AG08396 (cell line): ENCODE measurements around the gene ZNF579.
A peak's percentile ranks its signal among the peaks of the same experiment; 100 is the strongest.
"Not testable (repeated sequence)": the region's sequence is repeated elsewhere in the genome, so short reads cannot be mapped to it uniquely, and the experiment has no call there.

Experiments
- DNase-seq: peaks from one replicate; pipeline ENCODE4 v3.0.0; 2012; ENCODE audit warnings: low spot score, mixed read lengths

Gene ZNF579

DNA sequence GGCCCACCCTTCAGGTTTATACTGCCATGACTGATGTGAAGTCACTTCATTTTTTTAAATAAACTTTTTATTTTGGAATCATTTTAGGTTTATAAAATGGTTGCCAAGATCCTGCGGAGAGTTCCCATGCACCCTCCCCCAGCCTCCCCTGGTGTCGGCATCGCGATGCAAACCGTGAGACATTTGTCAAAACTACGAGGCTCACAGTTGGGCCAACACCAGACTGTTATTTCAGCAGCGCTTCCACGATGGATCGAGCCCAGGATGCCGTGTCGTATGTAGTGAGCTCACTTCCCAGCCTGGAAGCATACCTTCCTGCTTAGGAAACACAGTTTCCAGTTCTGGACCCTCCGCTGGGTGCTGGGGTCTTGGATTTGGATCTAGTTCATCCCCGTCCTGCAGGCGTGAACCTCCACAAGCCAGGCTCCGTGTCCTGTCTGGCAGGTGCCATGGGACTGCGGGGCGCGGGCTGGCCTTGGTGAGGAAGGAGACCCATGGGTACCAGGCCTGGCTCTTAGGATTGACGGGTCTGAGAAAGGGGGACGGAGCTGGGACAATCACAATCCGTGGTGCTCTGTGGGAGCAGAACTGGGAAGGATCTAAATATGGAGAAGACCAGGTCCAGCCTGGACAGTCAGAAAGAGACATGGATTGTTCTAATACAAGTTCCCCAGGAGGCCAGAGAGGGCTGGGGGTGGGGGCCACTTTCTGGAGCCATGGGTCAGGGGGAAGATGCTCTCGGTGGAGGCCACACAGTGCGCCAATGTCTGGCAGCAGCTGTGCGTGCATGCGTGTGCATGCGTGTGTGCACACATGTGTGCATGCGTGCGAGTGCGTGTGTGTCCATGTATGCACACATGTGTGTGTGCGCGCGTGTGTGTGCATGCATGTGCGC is 41.3 kb downstream of the ZNF579 start:
- peak; percentile 56 for DNase-seq

DNA sequence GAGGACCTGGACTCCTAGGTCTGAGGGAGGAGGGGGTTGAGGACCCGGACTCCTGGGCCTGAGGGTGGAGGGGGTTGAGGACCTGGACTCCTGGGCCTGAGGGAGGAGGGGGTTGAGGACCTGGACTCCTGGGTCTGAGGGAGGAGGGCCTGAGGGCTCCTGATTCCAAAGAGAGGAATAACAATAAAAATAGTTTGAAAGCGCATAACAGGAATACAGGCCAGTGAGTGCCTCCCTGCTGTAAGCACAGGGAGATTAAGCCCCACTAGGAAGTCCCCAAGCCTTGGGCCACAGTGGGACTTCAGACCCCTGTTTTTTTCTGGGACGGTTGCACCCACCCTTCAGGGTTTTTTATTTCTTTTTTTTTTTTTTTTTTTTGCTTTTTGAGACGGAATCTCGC is 42.5 kb downstream of the ZNF579 start:
- DNase-seq, result no peak

DNA sequence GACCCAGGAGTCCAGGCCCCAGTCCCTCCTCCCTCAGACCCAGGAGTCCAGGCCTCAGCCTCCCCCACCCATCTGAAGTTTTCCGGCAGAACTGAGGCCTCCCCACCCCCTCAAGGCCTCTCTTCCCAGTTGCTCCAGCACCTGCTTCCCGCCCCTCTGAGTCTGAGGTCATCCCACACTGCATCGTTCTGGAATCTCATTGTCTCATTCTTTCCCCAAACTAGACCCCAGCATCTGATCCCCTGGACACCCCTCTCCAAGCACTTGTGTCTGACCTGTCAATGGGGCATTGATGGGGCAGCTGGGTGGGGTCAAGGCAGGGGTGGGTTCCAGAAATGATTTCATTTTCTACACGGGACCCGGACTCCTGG is 42.9 kb downstream of the ZNF579 start:
- DNase-seq, result peak; percentile 56

DNA sequence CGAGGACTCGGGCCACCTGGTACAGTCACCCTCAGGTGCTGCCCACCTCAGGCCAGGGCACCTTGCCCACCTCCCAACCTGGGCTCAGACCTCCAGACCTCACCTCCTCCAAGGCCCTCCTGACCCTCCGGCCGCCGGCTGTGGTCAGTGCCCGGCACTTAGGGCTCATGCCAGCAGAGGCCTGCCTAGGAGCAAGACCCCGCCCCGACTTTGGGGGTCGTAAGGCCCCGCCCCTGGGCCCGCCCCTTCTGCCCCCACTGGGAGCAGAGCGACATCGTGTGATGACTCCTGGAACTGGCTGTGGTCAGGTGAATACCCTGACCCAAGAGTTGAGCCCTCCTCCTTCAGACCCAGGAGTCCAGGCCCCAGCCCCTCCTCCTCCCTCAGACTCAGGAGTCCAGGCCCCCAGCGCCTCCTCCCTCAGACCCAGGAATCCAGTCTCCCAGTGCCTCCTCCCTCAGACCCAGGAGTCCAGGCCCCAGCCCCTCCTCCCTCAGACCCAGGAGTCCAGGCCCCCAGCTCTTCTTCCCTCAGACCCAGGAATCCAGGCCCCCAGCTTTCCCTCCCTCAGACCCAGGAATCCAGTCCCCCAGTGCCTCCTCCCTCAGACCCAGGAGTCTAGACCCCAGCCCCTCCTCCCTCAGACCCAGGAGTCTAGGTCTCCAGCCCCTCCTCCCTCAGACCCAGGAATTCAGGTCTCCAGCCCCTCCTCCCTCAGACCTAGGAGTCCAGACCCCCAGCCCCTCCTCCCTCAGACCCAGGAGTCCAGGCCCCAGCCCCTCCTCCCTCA is 43.5 kb downstream of the ZNF579 start, which contains the start of gene SBK2:
SBK2 (minus strand) TSS at position 183 of the 790 bp plus-strand sequence. CDS start 839 bp downstream, outside the sequence.
- no peak for DNase-seq

DNA sequence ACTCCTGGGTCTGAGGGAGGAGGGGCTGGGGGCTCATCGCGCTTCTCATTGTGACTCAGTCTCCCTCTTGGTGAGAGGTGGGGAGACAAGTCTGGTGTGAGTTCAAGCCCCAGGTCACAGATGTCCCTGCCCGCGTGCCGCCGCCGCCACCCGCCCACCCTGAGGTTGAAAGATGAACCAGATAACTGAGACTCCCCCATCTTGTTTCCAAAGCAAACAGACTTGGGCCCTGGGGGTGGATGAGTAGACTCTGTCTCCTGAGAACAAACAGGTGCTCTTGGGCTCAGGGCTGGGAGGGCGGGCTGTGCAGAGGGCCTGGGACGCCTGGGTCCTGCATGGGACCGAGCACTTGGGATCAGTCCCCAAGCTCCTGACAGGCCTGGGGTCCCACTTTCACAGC is 44.3 kb downstream of the ZNF579 start:
- no peak for DNase-seq

DNA sequence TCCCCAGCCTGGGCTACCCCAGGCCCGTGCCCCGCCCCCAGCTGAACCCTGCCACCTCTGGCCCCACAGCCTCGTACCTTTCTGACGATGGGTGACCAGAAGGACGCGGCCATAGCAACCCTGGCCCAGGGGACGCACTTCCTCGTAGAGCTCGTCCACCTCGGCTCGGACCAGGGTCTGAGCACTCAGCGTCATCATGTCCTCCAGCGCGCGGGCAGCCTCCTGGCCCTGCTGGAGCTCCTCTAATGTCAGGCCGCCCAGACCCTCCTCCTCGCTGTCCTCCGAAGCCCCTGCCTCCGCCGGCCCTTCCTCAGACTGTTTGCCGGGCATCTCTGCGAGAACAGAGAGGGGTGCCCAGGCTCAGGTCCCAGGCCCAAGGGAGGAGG is 44.7 kb downstream of the ZNF579 start:
- no peak for DNase-seq

DNA sequence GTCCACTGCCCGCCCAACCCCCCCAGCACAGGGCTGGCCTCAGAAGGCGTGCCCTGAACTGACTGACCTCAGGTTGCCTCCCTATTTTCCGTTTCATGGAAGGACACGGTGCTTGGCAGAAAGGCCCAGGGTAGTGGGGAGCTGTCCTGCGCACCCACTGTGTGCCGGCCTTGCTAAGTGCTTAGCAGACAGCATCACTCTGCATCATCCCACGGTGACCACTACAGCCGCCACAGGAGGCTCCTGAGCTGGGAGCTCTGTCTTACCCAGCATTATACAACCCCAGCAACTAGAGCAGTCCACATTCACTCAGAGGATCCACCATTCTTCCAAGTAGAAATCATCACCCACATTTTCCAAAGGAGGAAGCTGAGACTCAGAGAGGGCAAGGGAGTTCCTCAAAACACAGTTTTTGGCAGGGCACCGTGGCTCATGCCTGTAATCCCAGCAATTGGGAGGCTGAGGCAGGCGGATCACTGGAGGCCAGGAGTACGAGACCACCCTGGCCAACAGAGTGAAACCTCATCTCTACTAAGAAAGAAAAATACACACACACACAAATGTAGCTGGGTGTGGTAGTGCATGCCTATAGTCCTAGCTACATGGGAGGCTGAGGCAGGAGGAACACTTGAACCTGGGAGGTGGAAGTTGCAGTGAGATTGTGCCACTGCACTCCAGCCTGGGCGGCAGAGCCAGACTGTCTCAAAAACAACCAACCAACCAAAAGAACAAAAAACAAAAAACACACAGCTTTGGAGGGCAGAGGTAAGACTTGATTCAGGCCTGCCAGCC is 45.3 kb downstream of the ZNF579 start:
- DNase-seq, result no peak

DNA sequence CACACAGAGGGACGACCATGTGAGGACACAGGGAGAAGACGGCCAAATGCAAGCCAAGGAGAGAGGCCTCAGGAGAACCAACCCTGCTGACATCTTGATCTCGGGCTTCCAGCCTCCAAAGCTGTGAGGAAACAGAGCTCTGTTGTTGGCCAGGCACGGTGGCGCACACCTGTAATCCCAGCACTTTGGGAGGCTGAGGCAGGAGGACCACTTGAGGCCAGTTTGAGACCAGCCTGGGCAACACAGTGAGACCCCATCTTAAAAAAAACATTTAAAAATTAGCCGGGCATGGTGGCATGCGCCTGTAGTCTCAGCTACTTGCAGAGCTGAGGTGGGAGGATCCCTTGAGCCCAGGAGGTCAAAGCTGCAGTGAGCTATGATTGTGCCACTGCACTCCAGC is 46.4 kb downstream of the ZNF579 start:
- not testable (repeated sequence) for DNase-seq

DNA sequence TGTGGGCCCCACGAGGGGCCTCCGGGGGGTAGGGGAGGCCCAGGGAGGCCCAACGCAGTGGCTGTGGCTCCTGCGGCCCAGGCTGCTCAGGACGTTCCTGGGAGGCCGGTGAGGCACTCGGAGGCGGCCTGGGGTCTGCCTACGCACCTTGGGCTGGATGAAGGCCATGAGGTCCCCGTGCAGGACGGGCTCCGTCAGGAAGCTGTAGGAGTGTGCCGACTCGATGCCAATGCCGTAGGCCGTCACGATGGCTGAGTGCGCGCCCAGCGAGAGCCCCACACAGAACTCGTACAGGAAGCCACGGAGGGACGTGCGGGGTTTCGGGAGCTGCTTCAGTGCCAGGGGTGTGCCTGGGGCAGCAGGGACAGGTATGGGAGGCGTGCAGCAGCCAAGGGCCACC is 49.7 kb downstream of the ZNF579 start:
- no peak for DNase-seq

DNA sequence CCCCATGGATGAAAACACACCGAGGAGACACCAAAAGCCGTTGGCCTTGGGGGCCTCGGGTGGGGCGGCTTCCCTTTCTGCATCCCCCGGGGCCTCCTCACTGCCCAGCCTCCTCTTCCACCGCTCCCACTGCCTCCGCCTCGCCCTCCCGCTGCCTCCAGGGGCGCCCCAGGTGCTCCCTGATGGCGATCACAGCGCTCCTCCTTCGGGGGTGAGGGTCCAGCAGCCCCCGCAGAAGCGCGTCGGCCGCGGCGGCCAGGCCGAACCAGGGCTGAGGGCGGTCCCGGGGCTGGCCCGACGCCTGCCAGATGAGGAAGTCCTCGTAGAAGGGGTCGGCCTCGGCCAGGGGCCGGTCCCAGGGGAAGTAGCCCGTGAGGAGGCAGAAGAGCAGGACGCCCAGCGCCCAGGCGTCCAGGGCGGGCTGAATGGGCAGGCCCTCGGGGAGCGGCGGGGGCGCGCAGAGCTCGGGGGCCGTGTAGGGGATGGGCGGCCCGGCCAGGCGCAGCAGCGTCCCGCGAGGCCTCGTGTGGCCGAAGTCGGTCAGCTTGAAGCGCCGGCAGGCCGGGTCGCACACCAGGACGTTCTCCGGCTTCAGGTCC is 50.9 kb downstream of the ZNF579 start:
- DNase-seq, result no peak

DNA sequence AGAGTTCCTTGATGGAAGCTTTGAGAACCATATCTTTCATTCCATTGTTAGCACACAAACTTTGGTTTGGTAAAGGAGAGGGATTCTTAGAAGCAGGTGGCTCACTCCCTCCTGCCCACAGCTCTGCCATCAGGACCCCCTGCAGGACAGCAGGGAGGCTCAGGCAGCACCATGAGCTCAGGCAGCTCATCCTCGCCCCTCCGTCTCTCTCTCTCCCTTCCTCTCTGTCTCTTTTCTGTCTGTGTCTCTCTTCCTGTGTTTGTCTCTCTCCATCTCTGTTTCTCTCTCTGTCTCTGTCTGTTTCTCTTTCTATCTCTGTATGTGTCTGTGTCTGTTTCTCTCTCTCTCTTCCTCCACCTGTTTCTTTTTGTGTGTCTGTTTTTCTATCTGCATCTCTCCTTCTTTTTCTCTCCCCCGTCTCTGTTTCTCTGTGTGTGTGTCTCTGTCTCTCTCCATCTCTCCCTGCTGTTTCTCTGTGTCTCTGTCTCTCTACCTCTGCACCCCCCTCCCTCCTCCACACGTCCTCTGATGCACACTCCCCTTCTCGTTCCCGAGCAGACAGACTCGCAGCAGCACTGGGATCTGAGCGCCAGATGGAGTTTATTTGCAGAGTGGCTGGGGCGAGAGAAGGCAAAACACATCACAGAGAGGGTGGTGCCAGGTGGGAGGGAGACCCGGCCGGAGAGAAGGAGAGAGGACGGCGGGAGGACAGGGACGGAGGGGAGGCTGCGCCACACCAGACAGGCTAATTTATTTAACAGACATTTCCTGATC is 52.4 kb downstream of the ZNF579 start:
- no peak for DNase-seq

DNA sequence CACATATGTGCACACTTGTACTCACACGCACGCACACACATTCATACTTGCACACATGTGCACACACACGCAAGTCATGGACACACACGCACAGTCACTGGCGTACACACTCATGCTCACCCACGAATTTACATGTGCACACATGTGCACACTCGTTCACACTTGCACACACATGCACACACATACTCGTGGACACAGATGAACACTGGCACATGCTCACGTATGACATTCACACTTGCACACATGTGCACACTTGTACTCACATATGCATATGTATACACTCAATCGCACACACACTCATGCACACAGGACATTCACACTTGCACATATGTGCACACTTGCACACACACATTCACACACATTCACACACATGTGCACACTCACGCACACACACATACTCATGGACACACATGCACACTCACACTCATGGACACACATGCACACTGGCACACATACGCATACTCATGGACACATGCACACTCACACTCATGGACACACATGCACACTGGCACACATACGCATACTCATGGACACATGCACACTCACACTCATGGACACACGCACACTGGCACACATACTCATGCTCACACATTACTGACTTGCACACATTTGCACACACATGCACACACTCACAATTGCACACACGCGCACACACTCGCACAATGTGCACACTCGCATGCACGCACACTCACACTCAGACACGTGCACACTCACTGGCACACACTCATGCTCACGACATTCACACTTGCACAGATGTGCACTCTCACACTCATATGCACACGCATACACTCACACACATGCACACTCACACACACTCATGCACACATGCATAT is 53.2 kb downstream of the ZNF579 start:
- no peak for DNase-seq
